ENCODE results near the gene LTBR.

Gene LTBR

DNA sequence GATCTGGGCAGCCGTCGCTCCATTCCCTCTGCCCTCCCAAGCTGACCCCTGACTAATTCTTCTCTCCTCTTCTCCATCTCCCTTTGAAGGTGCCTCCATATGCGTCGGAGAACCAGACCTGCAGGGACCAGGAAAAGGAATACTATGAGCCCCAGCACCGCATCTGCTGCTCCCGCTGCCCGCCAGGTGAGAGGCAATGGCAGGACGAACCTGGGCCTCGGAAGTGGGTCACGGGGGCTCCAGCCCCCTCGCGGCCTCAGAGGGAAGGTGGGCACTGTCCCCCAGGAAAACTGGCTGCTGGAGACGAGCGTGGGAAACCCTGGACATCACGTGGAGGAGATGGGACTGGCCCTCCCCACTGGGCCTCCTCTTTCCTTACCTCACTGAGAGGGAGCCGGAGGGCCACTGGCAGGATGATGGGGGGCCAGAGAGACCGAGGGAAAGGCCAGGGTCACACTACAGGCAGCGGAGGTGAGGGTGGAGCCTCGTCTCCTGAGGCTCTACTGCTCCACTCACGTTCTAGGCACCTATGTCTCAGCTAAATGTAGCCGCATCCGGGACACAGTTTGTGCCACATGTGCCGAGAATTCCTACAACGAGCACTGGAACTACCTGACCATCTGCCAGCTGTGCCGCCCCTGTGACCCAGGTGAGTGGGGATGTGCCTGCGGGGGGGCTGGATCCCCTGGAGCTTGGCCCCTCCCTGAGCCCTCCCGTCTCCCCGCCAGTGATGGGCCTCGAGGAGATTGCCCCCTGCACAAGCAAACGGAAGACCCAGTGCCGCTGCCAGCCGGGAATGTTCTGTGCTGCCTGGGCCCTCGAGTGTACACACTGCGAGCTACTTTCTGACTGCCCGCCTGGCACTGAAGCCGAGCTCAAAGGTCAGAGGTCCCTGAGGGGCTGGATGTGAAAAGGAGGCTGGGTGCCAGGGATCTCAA is 806 bp downstream of the LTBR start:
- TF ChIP-seq, protein P1, sequence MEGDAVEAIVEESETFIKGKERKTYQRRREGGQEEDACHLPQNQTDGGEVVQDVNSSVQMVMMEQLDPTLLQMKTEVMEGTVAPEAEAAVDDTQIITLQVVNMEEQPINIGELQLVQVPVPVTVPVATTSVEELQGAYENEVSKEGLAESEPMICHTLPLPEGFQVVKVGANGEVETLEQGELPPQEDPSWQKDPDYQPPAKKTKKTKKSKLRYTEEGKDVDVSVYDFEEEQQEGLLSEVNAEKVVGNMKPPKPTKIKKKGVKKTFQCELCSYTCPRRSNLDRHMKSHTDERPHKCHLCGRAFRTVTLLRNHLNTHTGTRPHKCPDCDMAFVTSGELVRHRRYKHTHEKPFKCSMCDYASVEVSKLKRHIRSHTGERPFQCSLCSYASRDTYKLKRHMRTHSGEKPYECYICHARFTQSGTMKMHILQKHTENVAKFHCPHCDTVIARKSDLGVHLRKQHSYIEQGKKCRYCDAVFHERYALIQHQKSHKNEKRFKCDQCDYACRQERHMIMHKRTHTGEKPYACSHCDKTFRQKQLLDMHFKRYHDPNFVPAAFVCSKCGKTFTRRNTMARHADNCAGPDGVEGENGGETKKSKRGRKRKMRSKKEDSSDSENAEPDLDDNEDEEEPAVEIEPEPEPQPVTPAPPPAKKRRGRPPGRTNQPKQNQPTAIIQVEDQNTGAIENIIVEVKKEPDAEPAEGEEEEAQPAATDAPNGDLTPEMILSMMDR (IDR thresholded peaks at IDR 0.05) = no peak
- H3K36me3 ChIP-seq (ENCODE audit: control insufficient read depth, insufficient read depth, low read length) = no peaks in the 10 kb centered on the region
- no peaks in the 10 kb centered on the region for H3K9me3 ChIP-seq (ENCODE audit: control insufficient read depth, low read length)
- H3K4me2 ChIP-seq (ENCODE audit: low read length) = peak overlapping the region; percentile 91
- peaks cover 18% of the 10 kb centered on the region for H3K4me1 ChIP-seq
- H3K79me2 ChIP-seq = peaks cover 5% of the 10 kb centered on the region
- peak overlapping the region; percentile 84 for H3K4me3 ChIP-seq (ENCODE audit: low read depth, low read length)
- H3K27me3 ChIP-seq (ENCODE audit: control insufficient read depth, insufficient read depth, low read length) = no peaks in the 10 kb centered on the region
- H3K9ac ChIP-seq = peak overlapping the region; percentile 84
- H3K27ac ChIP-seq = peak overlapping the region; percentile 93
- H2AFZ ChIP-seq = peak overlapping the region; percentile 79

DNA sequence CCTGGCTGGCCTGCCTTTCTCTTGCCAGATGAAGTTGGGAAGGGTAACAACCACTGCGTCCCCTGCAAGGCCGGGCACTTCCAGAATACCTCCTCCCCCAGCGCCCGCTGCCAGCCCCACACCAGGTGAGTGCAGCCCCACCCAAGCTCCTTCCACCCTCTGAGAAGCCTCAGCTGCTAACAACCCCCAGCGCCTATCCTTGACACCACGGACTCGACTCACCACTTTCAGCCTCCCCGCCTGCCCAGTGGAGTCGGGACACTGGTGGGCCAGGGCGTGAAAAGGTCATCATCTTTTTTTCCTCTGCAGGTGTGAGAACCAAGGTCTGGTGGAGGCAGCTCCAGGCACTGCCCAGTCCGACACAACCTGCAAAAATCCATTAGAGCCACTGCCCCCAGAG is 2.1 kb downstream of the LTBR start:
- Histone ChIP-seq H3K4me1 (peaks cover 18% of the 10 kb centered on the region), H3K36me3 (ENCODE audit: control insufficient read depth, insufficient read depth, low read length) (no peaks in the 10 kb centered on the region), H3K9ac (no peak overlapping the region), H3K79me2 (peaks cover 5% of the 10 kb centered on the region), H3K4me2 (ENCODE audit: low read length) (no peak overlapping the region), H3K9me3 (ENCODE audit: control insufficient read depth, low read length) (no peaks in the 10 kb centered on the region), H3K27ac (no peak overlapping the region), H3K27me3 (ENCODE audit: control insufficient read depth, insufficient read depth, low read length) (no peaks in the 10 kb centered on the region), H3K4me3 (ENCODE audit: low read depth, low read length) (no peak overlapping the region), H2AFZ (no peak overlapping the region)
- TF ChIP-seq, protein P1 (IDR thresholded peaks at IDR 0.05) = no peak

DNA sequence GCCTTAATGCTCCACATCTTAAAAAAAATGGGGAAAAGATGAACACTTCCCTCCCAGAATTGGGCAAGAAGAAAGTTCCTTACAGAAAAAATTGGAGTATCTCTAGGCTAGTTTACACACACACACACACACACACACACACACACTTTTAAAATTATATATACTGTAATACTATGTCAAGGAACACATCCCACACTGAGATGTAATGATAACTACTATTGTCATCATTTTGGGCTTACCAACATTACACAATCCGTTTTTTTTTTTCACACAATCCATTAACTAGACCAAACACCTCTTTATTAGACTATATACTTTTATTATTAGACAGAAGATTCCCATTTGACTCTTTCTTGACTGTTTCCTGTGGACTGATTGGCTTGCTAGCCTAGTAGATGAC is 2.5 kb downstream of the LTBR start:
- Histone ChIP-seq H3K4me1 (peaks cover 18% of the 10 kb centered on the region), H3K36me3 (ENCODE audit: control insufficient read depth, insufficient read depth, low read length) (no peaks in the 10 kb centered on the region), H3K9ac (no peak overlapping the region), H3K9me3 (ENCODE audit: control insufficient read depth, low read length) (no peaks in the 10 kb centered on the region), H2AFZ (no peak overlapping the region), H3K79me2 (peaks cover 5% of the 10 kb centered on the region), H3K4me3 (ENCODE audit: low read depth, low read length) (no peak overlapping the region), H3K27ac (no peak overlapping the region), H3K4me2 (ENCODE audit: low read length) (no peak overlapping the region), H3K27me3 (ENCODE audit: control insufficient read depth, insufficient read depth, low read length) (no peaks in the 10 kb centered on the region)
- TF ChIP-seq, protein P1 (IDR thresholded peaks at IDR 0.05) = no peak

DNA sequence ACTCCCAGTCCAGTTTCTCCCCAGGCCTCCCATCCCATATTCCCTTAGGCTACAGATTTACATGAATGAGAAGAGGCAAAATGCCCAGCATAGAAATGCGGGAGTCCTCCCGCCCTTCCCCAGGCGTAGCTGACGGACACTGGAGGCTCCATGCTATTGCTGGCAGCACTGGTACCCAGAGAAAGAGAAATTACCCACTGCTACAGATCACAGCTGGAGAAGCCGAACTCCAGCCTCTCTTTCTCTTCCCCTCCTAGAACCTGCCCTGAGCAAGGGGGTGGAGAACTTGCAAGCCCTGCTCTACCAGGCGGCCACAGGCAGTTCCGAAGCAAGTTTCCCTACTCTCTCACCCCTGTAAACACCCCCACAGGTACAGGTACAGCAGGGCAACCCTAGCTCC is 3.6 kb downstream of the LTBR start:
- no peak overlapping the region for H3K27ac ChIP-seq
- TF ChIP-seq, protein P1 (IDR thresholded peaks at IDR 0.05) = no peak
- peaks cover 5% of the 10 kb centered on the region for H3K79me2 ChIP-seq
- H2AFZ ChIP-seq = no peak overlapping the region
- no peak overlapping the region for H3K4me2 ChIP-seq (ENCODE audit: low read length)
- H3K36me3 ChIP-seq (ENCODE audit: control insufficient read depth, insufficient read depth, low read length) = no peaks in the 10 kb centered on the region
- peaks cover 18% of the 10 kb centered on the region for H3K4me1 ChIP-seq
- no peaks in the 10 kb centered on the region for H3K27me3 ChIP-seq (ENCODE audit: control insufficient read depth, insufficient read depth, low read length)
- H3K4me3 ChIP-seq (ENCODE audit: low read depth, low read length) = no peak overlapping the region
- H3K9ac ChIP-seq = no peak overlapping the region
- no peaks in the 10 kb centered on the region for H3K9me3 ChIP-seq (ENCODE audit: control insufficient read depth, low read length)

All from parathyroid adenoma (tissue), 2 donors.